Activated gamma-delta T cell treated with anti-CD3 and anti-CD28 coated beads, Interleukin-2, amount 50 U/mL, for 16 hours (primary cell): Measurements from ENCODE around the gene WDR81.

Source experiments
- DNase-seq: peaks from one replicate; pipeline ENCODE4 v3.0.0-alpha.2; 2020; ENCODE audit warnings: low read depth

WDR81 gene

DNA sequence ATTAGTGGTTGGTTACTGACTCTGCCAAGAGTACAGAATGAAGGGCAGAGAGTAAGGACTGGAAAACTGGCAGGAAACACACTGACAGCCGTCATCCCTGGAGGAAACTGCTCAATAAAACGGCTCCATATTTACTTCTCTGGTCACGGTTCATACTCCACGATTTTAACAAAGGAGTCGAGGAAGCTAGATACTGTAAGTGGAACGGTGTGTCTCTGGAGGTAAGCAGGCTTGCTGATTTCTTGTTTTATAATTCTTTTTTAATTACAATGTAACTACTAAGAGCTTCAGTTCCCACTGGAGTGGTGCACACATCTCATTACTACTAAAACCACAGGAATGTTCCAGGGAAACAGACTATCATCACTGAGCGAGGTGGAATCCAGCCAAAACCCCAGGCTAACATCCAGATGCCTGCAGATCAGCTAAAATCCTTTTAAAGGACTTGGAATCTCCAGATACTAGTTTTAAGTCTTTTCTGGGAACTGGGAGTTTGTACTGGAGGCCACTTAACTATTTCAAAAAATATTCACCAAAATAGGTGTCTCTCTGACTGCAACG is 55.1 kb downstream of the WDR81 start:
- no peak for DNase-seq

DNA sequence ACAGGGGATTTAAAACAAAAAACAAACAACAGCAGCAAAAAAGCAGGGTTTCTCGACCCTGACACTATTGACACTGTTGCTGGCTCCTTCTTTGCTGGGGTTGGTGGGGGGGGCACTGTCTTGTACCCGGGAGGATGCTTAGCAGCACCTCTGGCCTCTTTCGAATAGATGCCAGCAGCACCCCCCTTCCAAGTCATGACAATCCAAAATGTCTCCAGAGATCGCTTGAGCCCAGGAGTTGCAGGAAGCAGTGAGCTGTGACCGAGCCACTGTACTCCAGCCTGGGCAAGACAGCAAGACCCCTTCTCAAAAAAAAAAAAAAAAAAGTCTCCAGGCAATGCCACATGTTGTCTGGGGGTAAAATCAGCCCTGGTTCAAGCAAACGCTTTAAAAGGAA is 57.7 kb downstream of the WDR81 start:
- no peak for DNase-seq

DNA sequence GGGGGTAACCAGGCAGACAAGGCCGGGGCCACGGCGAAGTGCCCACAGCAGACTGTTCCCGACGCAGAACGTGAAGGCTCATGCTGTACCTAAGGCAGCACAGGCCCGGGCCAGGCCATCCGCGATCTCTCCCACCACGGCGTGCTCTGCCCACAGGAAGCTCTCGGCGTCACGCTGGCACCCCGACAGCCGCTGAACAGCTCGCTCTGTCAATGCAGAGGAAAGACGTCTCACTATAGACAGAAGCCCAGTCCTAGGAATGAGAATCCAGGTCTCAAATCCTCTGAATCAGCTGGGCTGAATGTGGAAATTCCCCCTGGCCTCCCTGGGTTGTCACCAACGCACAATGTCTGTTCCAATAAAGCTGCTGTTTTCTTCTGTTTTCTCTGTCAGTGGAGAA is 58.8 kb downstream of the WDR81 start:
- no peak for DNase-seq

DNA sequence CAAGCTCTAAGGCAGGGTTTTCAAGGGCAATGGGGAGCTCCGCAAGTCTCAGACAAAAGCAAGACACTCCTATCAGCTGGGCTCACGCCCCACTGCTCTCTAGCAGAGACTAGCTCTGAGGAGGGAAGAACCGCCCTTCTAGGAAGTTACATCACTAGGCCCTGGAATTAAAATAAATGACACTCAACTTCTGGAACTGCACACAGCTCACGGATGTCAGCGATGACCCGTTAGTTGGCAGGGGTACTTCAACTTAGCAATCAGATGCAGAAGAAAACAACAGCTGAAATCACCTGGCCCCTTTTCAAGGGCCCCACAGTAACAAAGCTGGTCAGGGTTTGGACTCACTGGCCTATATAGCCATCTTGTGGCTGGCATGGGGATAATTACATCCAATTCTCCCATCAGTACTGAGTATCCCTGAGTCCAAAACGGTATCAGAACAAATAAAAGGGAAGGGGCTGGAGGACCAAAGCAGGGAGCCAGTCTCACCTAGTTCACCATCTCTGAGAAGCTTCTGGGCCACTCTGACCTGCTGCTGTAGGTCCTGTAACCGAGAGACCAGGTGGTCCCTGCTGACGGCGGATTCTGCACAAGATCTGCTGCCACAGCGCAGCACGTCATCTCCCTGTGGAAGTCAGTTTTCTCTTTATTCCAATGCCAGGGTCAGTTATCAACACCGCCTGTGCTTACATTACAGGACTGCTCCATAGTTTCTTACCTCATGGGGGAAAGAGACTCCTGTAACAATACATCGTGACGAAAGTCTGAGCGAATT is 59.5 kb downstream of the WDR81 start:
- no peak for DNase-seq

DNA sequence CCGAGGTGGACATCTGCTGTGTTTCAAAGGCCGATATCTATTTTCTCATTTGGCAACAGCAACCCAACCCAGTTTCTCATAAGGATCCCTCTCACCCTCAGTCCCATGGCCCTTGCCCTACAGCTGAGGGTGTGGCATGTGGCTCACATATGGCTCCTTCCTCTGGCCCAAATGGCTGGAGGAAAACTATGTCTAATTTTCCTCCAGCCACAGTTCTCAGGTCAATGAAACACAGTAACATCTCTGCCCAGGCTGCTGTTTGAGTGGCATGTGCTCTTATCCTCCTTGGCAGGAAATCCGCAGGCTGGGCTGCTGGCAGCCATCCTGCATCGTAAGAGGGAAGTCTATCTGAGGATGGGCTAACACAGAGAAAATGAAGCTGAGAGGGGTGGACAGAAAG is 61.4 kb downstream of the WDR81 start:
- DNase-seq, result no peak

DNA sequence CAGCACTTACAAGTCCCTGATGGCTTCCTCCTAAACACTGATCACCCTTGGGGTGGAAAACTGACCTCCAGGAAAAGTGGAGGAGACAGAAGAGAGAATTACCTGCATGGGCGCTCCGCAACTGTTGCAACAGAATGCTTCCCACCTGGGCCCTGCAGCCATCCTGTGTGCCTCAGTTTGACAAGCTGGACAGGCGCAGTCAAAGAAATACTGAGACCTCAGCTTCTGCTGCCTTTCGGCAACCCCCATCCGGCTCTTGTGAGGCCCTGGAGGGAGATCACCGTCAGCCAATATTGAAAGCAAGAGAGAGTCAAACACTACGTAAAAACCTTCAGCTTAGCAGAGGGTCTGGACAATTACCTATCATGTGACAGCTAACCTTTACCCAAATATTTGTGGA is 62.2 kb downstream of the WDR81 start:
- no peak for DNase-seq

DNA sequence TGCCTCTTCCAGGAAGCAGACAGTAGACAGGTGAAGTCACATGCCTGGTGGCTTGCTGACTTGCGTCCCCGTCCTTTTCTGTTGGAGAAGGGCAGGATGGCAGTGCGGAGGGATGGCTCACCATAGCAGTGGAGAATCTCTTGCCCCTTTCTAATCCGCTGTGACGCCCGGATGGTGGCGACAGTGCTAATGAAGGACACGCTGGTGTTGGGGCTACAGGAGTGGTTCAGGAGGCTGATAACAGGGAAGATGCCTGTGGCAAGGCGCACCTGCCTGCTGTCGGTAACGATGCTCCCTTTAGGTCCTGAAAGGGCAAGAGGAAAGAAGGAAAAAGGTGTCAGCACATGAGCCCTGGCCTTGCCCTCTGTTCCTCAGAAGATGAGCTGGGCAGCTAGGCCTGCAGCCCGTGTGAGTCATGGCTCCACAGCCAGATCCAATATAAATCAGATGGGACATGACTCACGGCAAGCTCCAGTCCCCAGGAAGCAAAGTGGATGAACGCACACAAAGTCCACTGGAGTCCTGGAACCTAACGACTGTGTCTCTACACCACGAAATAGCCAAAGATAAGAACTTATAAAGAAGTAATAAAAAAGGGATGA is 62.9 kb downstream of the WDR81 start:
- no peak for DNase-seq
